DND-41 (cell line): Measurements from ENCODE around the gene PDIA6.

Source experiments
- ATAC-seq: fragments of 200-7000 bp; cut with Tn5 transposase; 3 replicates; pipeline ENCODE4 v1.9.1; 2021; ENCODE audit warnings: low read depth; ENCODE audit not compliant: insufficient read depth
- DNase-seq: peaks from one replicate; pipeline ENCODE4 v3.0.0-alpha.2; 2020
- H2AFZ ChIP-seq: 2 replicates; pipeline ENCODE4 v1.6.0; 2012; ENCODE audit warnings: low read depth, low read length
- H3K27ac ChIP-seq: 2 replicates; pipeline ENCODE4 v1.5.1; 2012; ENCODE audit warnings: low read length, inconsistent platforms
- H3K27me3 ChIP-seq: fragments of 200-600 bp; sonication (generic); 2 replicates; pipeline ENCODE4 v1.6.0; 2012; ENCODE audit warnings: low read length, mild to moderate bottlenecking, inconsistent platforms; ENCODE audit not compliant: insufficient read depth, poor library complexity
- H3K36me3 ChIP-seq: 2 replicates; pipeline ENCODE4 v1.5.1; 2012; ENCODE audit warnings: low read length, inconsistent platforms; ENCODE audit not compliant: insufficient read depth
- H3K4me1 ChIP-seq: 2 replicates; pipeline ENCODE4 v1.5.1; 2012; ENCODE audit warnings: mild to moderate bottlenecking, low read length; ENCODE audit not compliant: insufficient read depth
- H3K4me2 ChIP-seq: 2 replicates; pipeline ENCODE4 v1.6.0; 2012; ENCODE audit warnings: mild to moderate bottlenecking, moderate library complexity, low read length, inconsistent platforms; ENCODE audit not compliant: insufficient read depth
- H3K4me3 ChIP-seq, 2 experiments: fragments of 200-600 bp in 1 of 2; shearing (Covaris generic) in 1 of 2; 2 replicates each; pipeline ENCODE4 v1.5.1; 2012 to 2016; ENCODE audit warnings: inconsistent platforms in 2 of 2, low read length in 2 of 2, mild to moderate bottlenecking in 2 of 2, low read depth in 1 of 2, moderate library complexity in 1 of 2
- H3K79me2 ChIP-seq: 2 replicates; pipeline ENCODE4 v1.6.0; 2012; ENCODE audit warnings: low read length, inconsistent platforms; ENCODE audit not compliant: insufficient read depth
- H3K9ac ChIP-seq: 2 replicates; pipeline ENCODE4 v1.6.0; 2012; ENCODE audit warnings: low read depth, mild to moderate bottlenecking, inconsistent platforms, low read length, moderate library complexity
- H3K9me3 ChIP-seq: 2 replicates; pipeline ENCODE4 v1.5.1; 2012; ENCODE audit warnings: low read length, moderate library complexity, mild to moderate bottlenecking, inconsistent platforms; ENCODE audit not compliant: insufficient read depth, severe bottlenecking
- H4K20me1 ChIP-seq: 2 replicates; pipeline ENCODE4 v1.6.0; 2012; ENCODE audit warnings: low read length; ENCODE audit not compliant: insufficient read depth
- EZH2 ChIP-seq: IDR thresholded peaks from 3 replicates; pipeline ENCODE4 v1.6.1; 2012; ENCODE audit warnings: borderline replicate concordance, low read depth, mild to moderate bottlenecking, moderate library complexity, low read length, inconsistent platforms; ENCODE audit not compliant: severe bottlenecking
- TF ChIP-seq, protein P1 (sequence below): IDR thresholded peaks from 2 replicates; pipeline ENCODE4 v1.5.1; 2012; ENCODE audit warnings: borderline replicate concordance, low read length, moderate library complexity, mild to moderate bottlenecking; ENCODE audit not compliant: poor library complexity, severe bottlenecking; ENCODE audit errors: extremely low read depth

PDIA6 gene

DNA sequence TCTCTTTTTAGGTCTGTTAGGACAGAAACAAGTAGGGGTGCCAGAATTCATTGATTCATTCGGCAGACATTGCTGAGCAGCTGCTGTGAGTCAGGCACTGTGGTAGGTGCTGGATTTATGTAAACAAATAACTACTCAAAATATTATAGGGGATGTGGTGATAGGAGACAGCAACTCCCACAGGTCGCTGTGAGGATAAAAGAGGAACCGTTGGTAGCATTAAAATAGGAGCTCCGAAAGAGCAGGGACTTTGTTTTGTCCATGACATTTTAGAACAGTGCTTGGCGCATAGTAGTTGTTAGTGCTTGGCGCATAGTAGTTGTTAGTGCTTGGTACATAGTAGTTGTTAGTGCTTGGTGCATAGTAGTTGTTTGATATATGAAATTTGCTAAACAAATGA is 62.0 kb downstream of the PDIA6 start:
- H3K27ac ChIP-seq = no peak overlapping the region
- H3K9me3 ChIP-seq = no peaks in the 10 kb centered on the region
- no peak overlapping the region for H2AFZ ChIP-seq
- no peak overlapping the region for H3K4me3 ChIP-seq
- TF ChIP-seq EZH2 = no peak
- TF ChIP-seq, protein P1, sequence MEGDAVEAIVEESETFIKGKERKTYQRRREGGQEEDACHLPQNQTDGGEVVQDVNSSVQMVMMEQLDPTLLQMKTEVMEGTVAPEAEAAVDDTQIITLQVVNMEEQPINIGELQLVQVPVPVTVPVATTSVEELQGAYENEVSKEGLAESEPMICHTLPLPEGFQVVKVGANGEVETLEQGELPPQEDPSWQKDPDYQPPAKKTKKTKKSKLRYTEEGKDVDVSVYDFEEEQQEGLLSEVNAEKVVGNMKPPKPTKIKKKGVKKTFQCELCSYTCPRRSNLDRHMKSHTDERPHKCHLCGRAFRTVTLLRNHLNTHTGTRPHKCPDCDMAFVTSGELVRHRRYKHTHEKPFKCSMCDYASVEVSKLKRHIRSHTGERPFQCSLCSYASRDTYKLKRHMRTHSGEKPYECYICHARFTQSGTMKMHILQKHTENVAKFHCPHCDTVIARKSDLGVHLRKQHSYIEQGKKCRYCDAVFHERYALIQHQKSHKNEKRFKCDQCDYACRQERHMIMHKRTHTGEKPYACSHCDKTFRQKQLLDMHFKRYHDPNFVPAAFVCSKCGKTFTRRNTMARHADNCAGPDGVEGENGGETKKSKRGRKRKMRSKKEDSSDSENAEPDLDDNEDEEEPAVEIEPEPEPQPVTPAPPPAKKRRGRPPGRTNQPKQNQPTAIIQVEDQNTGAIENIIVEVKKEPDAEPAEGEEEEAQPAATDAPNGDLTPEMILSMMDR = no peak
- no peaks in the 10 kb centered on the region for H4K20me1 ChIP-seq
- H3K36me3 ChIP-seq = no peaks in the 10 kb centered on the region
- H3K4me1 ChIP-seq = no peaks in the 10 kb centered on the region
- ATAC-seq (no peak), DNase-seq (no peak)
- no peak overlapping the region for H3K9ac ChIP-seq
- H3K4me2 ChIP-seq = no peak overlapping the region
- no peaks in the 10 kb centered on the region for H3K79me2 ChIP-seq
- peaks cover 13% of the 10 kb centered on the region for H3K27me3 ChIP-seq

GRCh38 chr2:10742666-10743065 is 69.9 kb downstream of the PDIA6 start:
- no peak overlapping the region for H2AFZ ChIP-seq
- no peaks in the 10 kb centered on the region for H3K79me2 ChIP-seq
- ATAC-seq (no peak), DNase-seq (no peak)
- no peaks in the 10 kb centered on the region for H3K36me3 ChIP-seq
- H3K27ac ChIP-seq = no peak overlapping the region
- H3K4me1 ChIP-seq = no peaks in the 10 kb centered on the region
- H3K4me3 ChIP-seq = no peak overlapping the region
- H3K9ac ChIP-seq = no peak overlapping the region
- peaks cover 8% of the 10 kb centered on the region for H3K27me3 ChIP-seq
- H4K20me1 ChIP-seq = no peaks in the 10 kb centered on the region
- H3K9me3 ChIP-seq = no peaks in the 10 kb centered on the region
- TF ChIP-seq EZH2 = no peak
- TF ChIP-seq, protein P1 = no peak
- no peak overlapping the region for H3K4me2 ChIP-seq

DNA sequence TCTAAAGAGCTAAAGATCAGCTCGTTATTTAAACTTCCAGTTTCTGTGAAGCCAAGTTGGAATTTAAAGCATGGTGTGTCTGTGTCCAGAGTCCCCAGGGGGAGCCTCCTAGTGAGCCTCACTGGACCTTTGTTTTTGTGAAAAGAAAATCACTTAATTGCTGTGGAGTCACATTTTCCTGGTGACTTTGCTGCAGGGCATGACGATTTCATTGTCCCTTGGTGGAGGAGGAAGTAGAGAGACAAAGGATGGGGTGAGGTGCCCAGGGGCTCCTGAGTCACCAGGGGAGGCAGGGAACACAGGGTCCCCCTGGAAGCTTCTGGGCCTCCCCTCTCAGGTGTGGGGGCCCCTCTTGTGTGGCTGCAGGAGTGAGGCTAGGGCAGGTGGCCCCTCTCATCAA is 71.4 kb downstream of the PDIA6 start:
- no peaks in the 10 kb centered on the region for H3K79me2 ChIP-seq
- TF ChIP-seq, protein P1 = no peak
- TF ChIP-seq EZH2 = no peak
- no peak for ATAC-seq
- H3K9me3 ChIP-seq = no peaks in the 10 kb centered on the region
- no peak overlapping the region for H2AFZ ChIP-seq
- H3K4me1 ChIP-seq = no peaks in the 10 kb centered on the region
- H3K27me3 ChIP-seq = peaks cover 8% of the 10 kb centered on the region
- no peak overlapping the region for H3K4me2 ChIP-seq
- no peaks in the 10 kb centered on the region for H4K20me1 ChIP-seq
- no peak overlapping the region for H3K4me3 ChIP-seq
- no peak overlapping the region for H3K9ac ChIP-seq
- no peak for DNase-seq
- no peak overlapping the region for H3K27ac ChIP-seq
- no peaks in the 10 kb centered on the region for H3K36me3 ChIP-seq

- Histone ChIP-seq H3K27me3 (peaks cover 8% of the 10 kb centered on the region), H3K27ac (no peak overlapping the region), H3K4me2 (no peak overlapping the region), H3K4me3 (no peak overlapping the region), H2AFZ (no peak overlapping the region), H3K9ac (no peak overlapping the region), H3K36me3 (no peaks in the 10 kb centered on the region), H3K9me3 (no peaks in the 10 kb centered on the region), H3K79me2 (no peaks in the 10 kb centered on the region), H3K4me1 (no peaks in the 10 kb centered on the region), H4K20me1 (no peaks in the 10 kb centered on the region)
- ATAC-seq (no peak), DNase-seq (no peak)
- TF ChIP-seq EZH2 = no peak
- TF ChIP-seq, protein P1 = no peak
These were observed 72.4 kb downstream of the PDIA6 start for GRCh38 chr2:10740226-10740625.
